GM10847 (cell line): ENCODE measurements around the gene GGT6.

ENCODE experiments used
- POLR2A ChIP-seq: IDR thresholded peaks from 2 replicates; pipeline ENCODE4 v1.6.1; 2011; ENCODE audit not compliant: insufficient read length; ENCODE audit errors: extremely low read depth

GGT6 gene

GRCh38 chr17:4527566-4528125, 32.7 kb downstream of the GGT6 start:
- no peak for TF ChIP-seq POLR2A

- no peak for TF ChIP-seq POLR2A
Measured at GRCh38 chr17:4527134-4527533, 33.2 kb downstream of the GGT6 start.

- TF ChIP-seq POLR2A = no peak
Measured at GRCh38 chr17:4525691-4526397, 34.5 kb downstream of the GGT6 start.

- TF ChIP-seq POLR2A = no peak
Measured at GRCh38 chr17:4523946-4524345, 36.4 kb downstream of the GGT6 start.

- TF ChIP-seq POLR2A = no peak
Measured at GRCh38 chr17:4522661-4523060, 37.7 kb downstream of the GGT6 start.

- TF ChIP-seq POLR2A = no peak
Measured at GRCh38 chr17:4520894-4521600, 39.3 kb downstream of the GGT6 start.

- TF ChIP-seq POLR2A = no peak
Measured at GRCh38 chr17:4520060-4520893, 40.1 kb downstream of the GGT6 start.

GRCh38 chr17:4519361-4519788, 41.0 kb downstream of the GGT6 start:
- no peak for TF ChIP-seq POLR2A

- TF ChIP-seq POLR2A = no peak
Measured at GRCh38 chr17:4518901-4519300, 41.5 kb downstream of the GGT6 start.

- no peak for TF ChIP-seq POLR2A
Measured at GRCh38 chr17:4516735-4517134, 43.6 kb downstream of the GGT6 start.

- TF ChIP-seq POLR2A = no peak
Measured at GRCh38 chr17:4515501-4515900, 44.9 kb downstream of the GGT6 start.

- TF ChIP-seq POLR2A = no peak
Measured at GRCh38 chr17:4514779-4515178, 45.6 kb downstream of the GGT6 start.

GRCh38 chr17:4514206-4514605, 46.2 kb downstream of the GGT6 start:
- TF ChIP-seq POLR2A = no peak

- TF ChIP-seq POLR2A = no peak
Measured at GRCh38 chr17:4513113-4514032, 47.0 kb downstream of the GGT6 start.

- TF ChIP-seq POLR2A = no peak
Measured at GRCh38 chr17:4512156-4513112, 47.9 kb downstream of the GGT6 start.
